ENCODE measurements around the gene PPP1R2.

PPP1R2 gene

DNA sequence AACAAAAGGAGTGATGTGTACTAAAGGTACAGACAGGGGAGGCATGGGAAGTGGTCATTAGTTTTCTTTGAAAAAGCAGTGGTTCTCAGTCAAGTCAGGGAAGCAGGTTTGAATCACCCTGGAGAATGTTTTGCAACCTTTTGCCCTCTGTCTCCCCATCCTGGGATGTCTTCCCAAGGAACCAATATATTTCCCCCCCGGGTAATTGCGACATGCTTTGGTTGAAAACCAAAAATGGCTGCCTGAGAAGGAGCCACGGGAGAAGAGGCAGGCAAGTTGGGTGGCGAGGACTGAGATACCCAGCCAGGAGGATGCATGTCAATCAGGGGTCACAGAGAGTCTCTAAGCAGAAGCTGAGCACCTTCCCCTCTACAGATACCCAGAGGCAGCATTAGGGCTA lies 20.2 kb upstream of the PPP1R2 start:
- no peak overlapping the region for H3K4me3 ChIP-seq (ENCODE audit: low read length)
- H3K9ac ChIP-seq (ENCODE audit: low read depth, low read length): no peak overlapping the region
- no peaks in the 10 kb centered on the region for H3K36me3 ChIP-seq (ENCODE audit: insufficient read depth, low read length)
- H3K4me1 ChIP-seq (ENCODE audit: insufficient read depth, low read length): no peaks in the 10 kb centered on the region
- no peaks in the 10 kb centered on the region for H3K27me3 ChIP-seq (ENCODE audit: insufficient read depth, low read length)
- 93% methylated on average over 4 of the region's 4 CpGs for WGBS
- H3K9me3 ChIP-seq (ENCODE audit: insufficient read depth, low read depth, low read length): no peaks in the 10 kb centered on the region
- no peak overlapping the region for H3K27ac ChIP-seq (ENCODE audit: low read depth, low read length)

- Histone ChIP-seq H3K27me3 (ENCODE audit: insufficient read depth, low read length) (peaks cover 7% of the 10 kb centered on the region; the same call in 1 of the 2 replicates), H3K4me3 (ENCODE audit: low read length) (no peak overlapping the region), H3K36me3 (ENCODE audit: insufficient read depth, low read length) (no peaks in the 10 kb centered on the region), H3K9me3 (ENCODE audit: insufficient read depth, low read depth, low read length) (no peaks in the 10 kb centered on the region), H3K9ac (ENCODE audit: low read depth, low read length) (no peak overlapping the region), H3K4me1 (ENCODE audit: insufficient read depth, low read length) (no peaks in the 10 kb centered on the region), H3K27ac (ENCODE audit: low read depth, low read length) (no peak overlapping the region)
- 89% methylated on average over 4 of the region's 4 CpGs for WGBS
These were observed 16.7 kb upstream of the PPP1R2 start for GRCh38 chr3:195559723-195560409.

- Histone ChIP-seq H3K27ac (ENCODE audit: low read depth, low read length) (no peak overlapping the region), H3K9ac (ENCODE audit: low read depth, low read length) (no peak overlapping the region), H3K36me3 (ENCODE audit: insufficient read depth, low read length) (no peaks in the 10 kb centered on the region), H3K27me3 (ENCODE audit: insufficient read depth, low read length) (peaks cover 7% of the 10 kb centered on the region; the same call in 1 of the 2 replicates), H3K9me3 (ENCODE audit: insufficient read depth, low read depth, low read length) (no peaks in the 10 kb centered on the region), H3K4me1 (ENCODE audit: insufficient read depth, low read length) (no peaks in the 10 kb centered on the region), H3K4me3 (ENCODE audit: low read length) (no peak overlapping the region)
- 81% methylated on average over 3 of the region's 3 CpGs for WGBS
These were observed 15.5 kb upstream of the PPP1R2 start for GRCh38 chr3:195558602-195559001.

GRCh38 chr3:195557322-195557721 lies 14.2 kb upstream of the PPP1R2 start:
- no peaks in the 10 kb centered on the region for H3K9me3 ChIP-seq (ENCODE audit: insufficient read depth, low read depth, low read length)
- H3K27ac ChIP-seq (ENCODE audit: low read depth, low read length): no peak overlapping the region
- H3K36me3 ChIP-seq (ENCODE audit: insufficient read depth, low read length): no peaks in the 10 kb centered on the region
- no peak overlapping the region for H3K4me3 ChIP-seq (ENCODE audit: low read length)
- H3K9ac ChIP-seq (ENCODE audit: low read depth, low read length): no peak overlapping the region
- H3K4me1 ChIP-seq (ENCODE audit: insufficient read depth, low read length): no peaks in the 10 kb centered on the region
- peaks cover 7% of the 10 kb centered on the region; the same call in 1 of the 2 replicates for H3K27me3 ChIP-seq (ENCODE audit: insufficient read depth, low read length)
- WGBS: 98% methylated on average over 3 of the region's 4 CpGs

DNA sequence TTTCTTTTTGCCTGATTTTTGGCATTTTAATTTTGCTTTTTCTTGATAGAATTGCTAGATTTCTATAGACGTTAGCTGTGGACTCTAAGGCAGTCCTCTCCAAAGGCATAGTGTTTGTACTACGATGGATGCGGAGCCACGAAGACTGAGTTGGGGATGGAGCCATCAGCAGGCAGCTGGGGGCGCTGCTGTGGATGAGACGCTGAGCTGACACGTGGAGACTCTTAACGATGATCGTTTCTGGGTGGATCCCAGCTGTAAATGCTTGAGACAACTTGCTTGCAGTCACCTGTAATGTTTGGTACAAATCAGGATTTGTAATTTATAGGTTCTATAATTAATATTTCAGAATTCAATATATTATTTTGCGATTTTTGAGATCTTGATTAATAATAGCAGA lies 13.3 kb upstream of the PPP1R2 start:
- 54% methylated on average over 9 of the region's 10 CpGs for WGBS
- H3K27me3 ChIP-seq (ENCODE audit: insufficient read depth, low read length): peaks cover 7% of the 10 kb centered on the region; the same call in 1 of the 2 replicates
- no peak overlapping the region for H3K27ac ChIP-seq (ENCODE audit: low read depth, low read length)
- H3K36me3 ChIP-seq (ENCODE audit: insufficient read depth, low read length): no peaks in the 10 kb centered on the region
- H3K9me3 ChIP-seq (ENCODE audit: insufficient read depth, low read depth, low read length): no peaks in the 10 kb centered on the region
- H3K4me1 ChIP-seq (ENCODE audit: insufficient read depth, low read length): no peaks in the 10 kb centered on the region
- H3K9ac ChIP-seq (ENCODE audit: low read depth, low read length): no peak overlapping the region
- H3K4me3 ChIP-seq (ENCODE audit: low read length): no peak overlapping the region

DNA sequence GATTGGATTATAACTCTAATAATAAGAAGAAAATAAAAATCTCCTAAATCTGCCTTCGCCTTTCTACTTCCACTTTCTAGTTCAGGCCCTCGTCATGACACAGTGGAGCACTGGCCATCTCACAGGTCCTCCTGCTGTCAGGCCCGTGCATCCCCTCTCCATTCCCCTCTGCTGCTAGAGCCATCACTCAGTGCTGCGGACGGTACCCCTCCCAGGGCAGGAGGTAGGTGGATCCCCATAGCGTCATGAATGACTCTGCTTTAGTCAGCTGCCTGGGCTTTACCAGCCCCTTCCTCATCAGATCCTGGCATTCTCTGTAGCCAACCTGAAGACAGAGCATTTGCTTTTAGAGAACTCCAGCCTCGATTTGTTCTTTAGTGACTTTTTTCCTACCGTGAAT lies 12.0 kb upstream of the PPP1R2 start:
- Histone ChIP-seq H3K9me3 (ENCODE audit: insufficient read depth, low read depth, low read length) (no peaks in the 10 kb centered on the region), H3K36me3 (ENCODE audit: insufficient read depth, low read length) (no peaks in the 10 kb centered on the region), H3K9ac (ENCODE audit: low read depth, low read length) (no peak overlapping the region), H3K27ac (ENCODE audit: low read depth, low read length) (no peak overlapping the region), H3K4me3 (ENCODE audit: low read length) (no peak overlapping the region), H3K4me1 (ENCODE audit: insufficient read depth, low read length) (no peaks in the 10 kb centered on the region), H3K27me3 (ENCODE audit: insufficient read depth, low read length) (peaks cover 7% of the 10 kb centered on the region; the same call in 1 of the 2 replicates)
- 62% methylated on average over 8 of the region's 8 CpGs for WGBS

DNA sequence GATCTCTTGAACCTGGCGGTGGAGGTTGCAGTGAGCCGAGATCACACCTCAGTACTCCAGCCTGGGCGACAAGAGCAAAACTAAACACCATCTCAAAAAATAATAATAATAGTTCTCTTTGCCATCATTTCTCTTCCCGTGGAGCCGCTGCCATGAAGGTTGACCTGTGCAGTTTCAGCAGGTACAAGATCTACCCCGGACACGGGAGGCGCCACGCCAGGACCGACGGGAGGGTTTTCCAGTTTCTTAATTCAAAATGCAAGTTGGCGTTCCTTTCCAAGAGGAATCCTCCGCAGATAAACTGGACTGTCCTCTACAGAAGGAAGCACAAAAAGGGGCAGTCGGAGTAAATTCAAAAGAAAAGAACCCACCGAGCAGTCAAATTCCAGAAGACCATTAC lies 11.3 kb upstream of the PPP1R2 start:
- 95% methylated on average over 15 of the region's 15 CpGs for WGBS
- Histone ChIP-seq H3K9me3 (ENCODE audit: insufficient read depth, low read depth, low read length) (no peaks in the 10 kb centered on the region), H3K36me3 (ENCODE audit: insufficient read depth, low read length) (no peaks in the 10 kb centered on the region), H3K9ac (ENCODE audit: low read depth, low read length) (no peak overlapping the region), H3K4me3 (ENCODE audit: low read length) (no peak overlapping the region), H3K27me3 (ENCODE audit: insufficient read depth, low read length) (peaks cover 7% of the 10 kb centered on the region; the same call in 1 of the 2 replicates), H3K4me1 (ENCODE audit: insufficient read depth, low read length) (no peaks in the 10 kb centered on the region), H3K27ac (ENCODE audit: low read depth, low read length) (no peak overlapping the region)

- no peaks in the 10 kb centered on the region for H3K9me3 ChIP-seq (ENCODE audit: insufficient read depth, low read depth, low read length)
- no peak overlapping the region for H3K9ac ChIP-seq (ENCODE audit: low read depth, low read length)
- no peak overlapping the region for H3K27ac ChIP-seq (ENCODE audit: low read depth, low read length)
- H3K4me1 ChIP-seq (ENCODE audit: insufficient read depth, low read length): peaks cover 9% of the 10 kb centered on the region
- WGBS: 89% methylated on average over 7 of the region's 7 CpGs
- no peaks in the 10 kb centered on the region for H3K36me3 ChIP-seq (ENCODE audit: insufficient read depth, low read length)
- peaks cover 7% of the 10 kb centered on the region; the same call in 1 of the 2 replicates for H3K27me3 ChIP-seq (ENCODE audit: insufficient read depth, low read length)
- no peak overlapping the region for H3K4me3 ChIP-seq (ENCODE audit: low read length)
These were observed 10.1 kb upstream of the PPP1R2 start for GRCh38 chr3:195553268-195553667.

DNA sequence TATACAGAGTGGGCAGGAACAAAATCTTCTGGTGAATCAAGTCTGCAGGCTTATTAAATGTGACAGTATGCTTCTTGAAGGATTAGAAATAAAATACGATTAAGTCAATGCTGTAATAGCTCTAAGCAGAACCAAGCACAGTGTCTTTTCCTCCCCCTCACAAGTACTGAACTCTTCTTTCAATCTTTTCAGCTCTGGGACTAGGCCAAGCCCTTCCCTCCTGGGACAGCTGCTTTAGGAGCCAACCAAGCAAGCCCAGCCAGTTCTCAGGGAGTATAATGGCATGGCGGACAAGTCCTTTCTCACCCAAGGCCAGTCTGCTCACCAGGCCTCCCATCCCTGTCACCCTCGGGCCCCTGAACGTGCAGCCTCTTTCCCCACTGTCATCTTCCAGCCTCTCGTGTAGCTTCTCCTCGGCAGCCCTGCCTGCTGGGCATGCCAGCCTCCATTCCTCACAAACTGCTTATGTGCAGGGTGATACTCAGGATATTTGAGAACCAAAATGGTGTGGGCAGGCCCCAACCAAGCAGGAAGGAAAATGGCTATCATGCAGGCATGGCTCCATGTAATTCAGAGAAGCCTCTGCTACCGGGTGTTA lies 8.4 kb upstream of the PPP1R2 start:
- no peak overlapping the region for H3K9ac ChIP-seq (ENCODE audit: low read depth, low read length)
- WGBS: 92% methylated on average over 7 of the region's 7 CpGs

GRCh38 chr3:195550723-195551122 lies 7.6 kb upstream of the PPP1R2 start:
- WGBS: 89% methylated on average over 4 of the region's 4 CpGs
- H3K27ac ChIP-seq (ENCODE audit: low read depth, low read length): no peak overlapping the region
- no peaks in the 10 kb centered on the region for H3K9me3 ChIP-seq (ENCODE audit: insufficient read depth, low read depth, low read length)
- no peak overlapping the region for H3K4me3 ChIP-seq (ENCODE audit: low read length)
- H3K36me3 ChIP-seq (ENCODE audit: insufficient read depth, low read length): no peaks in the 10 kb centered on the region
- no peak overlapping the region for H3K9ac ChIP-seq (ENCODE audit: low read depth, low read length)
- no peaks in the 10 kb centered on the region; the same call in 1 of the 2 replicates for H3K27me3 ChIP-seq (ENCODE audit: insufficient read depth, low read length)
- peaks cover 27% of the 10 kb centered on the region for H3K4me1 ChIP-seq (ENCODE audit: insufficient read depth, low read length)

More for the DNA sequence above, 8.4 kb upstream of the PPP1R2 start:
- Histone ChIP-seq H3K27me3 (ENCODE audit: insufficient read depth, low read length) (0 out of 2 replicates have a peak, but pooled peaks cover 3% of the 10 kb centered on the region), H3K4me3 (ENCODE audit: low read length) (no peak overlapping the region), H3K36me3 (ENCODE audit: insufficient read depth, low read length) (no peaks in the 10 kb centered on the region), H3K27ac (ENCODE audit: low read depth, low read length) (no peak overlapping the region), H3K4me1 (ENCODE audit: insufficient read depth, low read length) (peaks cover 22% of the 10 kb centered on the region), H3K9me3 (ENCODE audit: insufficient read depth, low read depth, low read length) (no peaks in the 10 kb centered on the region)

DNA sequence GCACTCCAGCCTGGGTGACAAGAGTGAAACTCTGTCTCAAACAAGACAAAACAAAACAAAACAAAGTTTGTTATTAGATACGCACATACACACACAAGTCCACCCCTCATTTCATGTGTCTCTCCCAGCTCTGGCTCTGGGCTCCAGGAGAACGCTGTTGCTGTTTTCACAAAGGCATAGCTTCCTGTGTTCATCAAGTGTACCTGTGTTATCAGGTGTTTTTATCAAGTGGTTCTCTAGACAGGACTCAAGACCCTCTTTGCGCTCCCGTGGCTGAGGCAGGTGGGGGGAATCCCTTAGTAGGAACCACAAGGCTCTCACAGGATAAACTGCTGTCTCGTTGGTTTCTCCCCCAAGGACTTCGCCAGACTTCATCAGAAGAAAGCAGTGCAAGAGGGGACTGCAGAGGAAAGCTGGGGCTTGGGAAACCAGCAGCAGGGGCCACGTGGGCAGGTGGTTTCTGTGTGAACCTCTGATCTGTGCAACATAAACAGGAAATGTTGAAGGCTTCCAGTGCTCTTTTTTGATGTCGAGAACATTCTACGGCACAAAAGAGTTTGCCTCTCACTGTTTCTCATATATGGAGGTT lies 6.9 kb upstream of the PPP1R2 start:
- Histone ChIP-seq H3K27ac (ENCODE audit: low read depth, low read length) (no peak overlapping the region), H3K4me3 (ENCODE audit: low read length) (no peak overlapping the region), H3K9me3 (ENCODE audit: insufficient read depth, low read depth, low read length) (no peaks in the 10 kb centered on the region), H3K27me3 (ENCODE audit: insufficient read depth, low read length) (peaks cover 2% of the 10 kb centered on the region), H3K4me1 (ENCODE audit: insufficient read depth, low read length) (peaks cover 27% of the 10 kb centered on the region), H3K36me3 (ENCODE audit: insufficient read depth, low read length) (no peaks in the 10 kb centered on the region), H3K9ac (ENCODE audit: low read depth, low read length) (no peak overlapping the region)
- 86% methylated on average over 8 of the region's 9 CpGs for WGBS

Measured in HUES64 (cell line).